Stomach (tissue), 4 donors: ENCODE measurements around the gene PWWP2B.

Experiments
- CTCF ChIP-seq, 7 experiments: fragments of 450-650 bp in 4 of 7; fragments of 200-600 bp in 3 of 7; sonication (generic) in 3 of 7; IDR thresholded peaks; one replicate each; pipeline ENCODE4 v1.5.1; 2016 to 2019; ENCODE audit warnings: antibody characterized with exemption in 7 of 7, control low read depth in 2 of 7, mild to moderate bottlenecking in 1 of 7
- POLR2A ChIP-seq, 4 donors: fragments of 450-650 bp; IDR thresholded peaks; one replicate each; pipeline ENCODE4 v1.6.1; 2016; ENCODE audit warnings: antibody characterized with exemption in 4 of 4, control low read depth in 2 of 4, mild to moderate bottlenecking in 1 of 4, moderate library complexity in 1 of 4
- POLR2AphosphoS5 ChIP-seq, 3 donors: sonication (generic); formaldehyde crosslinking; IDR thresholded peaks; one replicate each; pipeline ENCODE4 v1.6.1; 2016; ENCODE audit warnings: antibody characterized with exemption in 3 of 3

DNA sequence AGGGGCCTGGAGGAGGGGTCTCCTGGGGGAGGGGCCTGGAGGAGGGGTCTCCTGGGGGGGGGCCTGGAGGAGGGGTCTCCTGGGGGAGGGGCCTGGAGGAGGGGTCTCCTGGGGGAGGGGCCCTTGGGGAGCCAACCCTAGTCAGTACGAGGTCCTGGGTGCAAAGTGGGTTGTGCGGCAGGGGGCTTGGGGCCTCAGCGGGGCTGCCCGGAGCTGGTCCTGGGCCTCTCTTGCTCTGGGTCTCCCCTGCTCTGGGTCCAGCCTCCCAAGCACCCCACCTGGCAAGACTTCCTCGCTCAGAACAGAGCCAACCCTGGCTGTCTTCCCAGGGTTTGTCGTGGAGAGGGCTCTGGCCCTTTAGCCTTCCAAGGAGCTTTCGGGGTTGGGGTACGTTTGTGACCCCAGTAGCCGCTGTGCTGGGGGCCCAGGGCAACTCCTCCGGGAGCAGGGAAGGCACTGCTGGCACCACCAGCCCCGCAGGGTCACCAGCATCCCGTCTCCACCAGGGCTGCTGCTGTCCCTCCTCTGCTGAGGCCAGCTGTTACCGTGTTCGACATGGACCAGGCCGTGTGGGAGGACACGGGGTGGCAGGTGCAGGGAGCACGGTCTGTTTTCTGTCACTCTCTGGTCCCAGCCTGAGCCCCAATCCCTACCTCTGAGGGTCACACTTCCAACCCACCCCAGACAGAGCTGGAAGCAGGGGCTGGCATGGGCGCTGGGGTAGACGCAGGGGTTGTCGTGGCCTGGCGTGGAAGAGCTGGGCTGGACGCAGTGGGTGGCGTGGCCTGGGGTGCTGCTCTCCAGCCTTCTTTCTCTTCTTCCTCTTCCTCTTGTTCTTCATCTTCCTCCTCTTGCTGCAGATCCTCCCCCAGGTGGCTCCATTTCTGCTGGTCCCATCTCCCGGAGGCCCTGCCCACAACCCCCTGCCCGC, 22.8 kb downstream of the PWWP2B start:
- TF ChIP-seq POLR2AphosphoS5 (IDR thresholded peaks at IDR 0.05) (no peak), CTCF (IDR thresholded peaks at IDR 0.05) (no peak), POLR2A (IDR thresholded peaks at IDR 0.05) (no peak)
